Stimulated activated naive CD4-positive, alpha-beta T cell treated with Interleukin-2 at 50 U/mL for 16 hours (primary cell): ENCODE results near the gene SPAG7.

ENCODE experiments used
- DNase-seq: peaks from one replicate; lab custom pipeline; 2025; lab: John Stamatoyannopoulos, UW

The SPAG7 gene, protein sequence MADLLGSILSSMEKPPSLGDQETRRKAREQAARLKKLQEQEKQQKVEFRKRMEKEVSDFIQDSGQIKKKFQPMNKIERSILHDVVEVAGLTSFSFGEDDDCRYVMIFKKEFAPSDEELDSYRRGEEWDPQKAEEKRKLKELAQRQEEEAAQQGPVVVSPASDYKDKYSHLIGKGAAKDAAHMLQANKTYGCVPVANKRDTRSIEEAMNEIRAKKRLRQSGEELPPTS

DNA sequence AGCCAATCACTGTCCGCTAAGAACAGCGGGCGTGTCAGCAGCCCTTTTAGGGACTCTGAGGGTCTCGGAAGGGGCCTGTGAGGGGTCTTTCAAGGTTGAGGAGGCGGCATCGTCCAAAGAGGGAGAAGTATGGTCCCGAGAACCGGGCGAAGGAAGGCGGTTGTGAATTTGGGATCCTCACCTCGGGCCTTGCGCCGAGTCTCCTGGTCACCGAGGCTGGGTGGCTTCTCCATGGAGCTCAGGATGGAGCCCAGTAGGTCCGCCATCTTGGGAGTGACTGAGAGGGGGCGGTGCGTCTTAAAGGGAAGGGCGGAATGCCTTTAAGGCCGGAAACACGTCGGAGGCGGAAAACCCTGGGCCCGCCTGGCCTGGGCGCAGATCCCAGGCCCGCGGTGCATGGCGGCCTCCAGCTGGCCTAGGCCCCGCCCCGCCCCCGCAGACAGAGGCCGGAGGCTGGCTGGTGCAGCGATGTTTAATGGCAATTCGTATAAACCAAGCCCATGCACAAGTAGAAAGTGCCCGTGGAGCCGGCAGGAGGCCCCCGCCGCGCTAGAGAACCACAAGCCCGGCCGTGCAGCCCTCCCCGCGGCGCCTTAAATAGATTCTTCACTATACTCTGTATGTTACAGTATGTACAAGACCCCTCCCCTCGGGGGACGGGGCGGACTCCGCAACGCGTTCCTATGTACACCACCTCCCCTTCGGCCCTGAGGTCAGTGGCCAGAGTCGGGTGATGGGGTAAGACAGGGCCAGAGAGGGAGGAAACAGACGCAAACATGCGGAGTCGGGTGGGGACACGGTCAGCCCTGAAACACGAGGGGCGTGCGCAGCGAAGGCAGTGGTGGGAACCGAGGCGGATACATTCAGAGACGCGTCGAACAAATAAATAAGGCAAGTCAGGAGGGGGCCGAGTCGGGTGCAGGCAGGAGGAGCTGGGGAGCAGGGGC lies at the start of gene SPAG7:
SPAG7 (minus strand) TSS at position 279 of the 947 bp plus-strand sequence; CDS start at position 266, 13 bp downstream.
- DNase-seq = peak; percentile 89

DNA sequence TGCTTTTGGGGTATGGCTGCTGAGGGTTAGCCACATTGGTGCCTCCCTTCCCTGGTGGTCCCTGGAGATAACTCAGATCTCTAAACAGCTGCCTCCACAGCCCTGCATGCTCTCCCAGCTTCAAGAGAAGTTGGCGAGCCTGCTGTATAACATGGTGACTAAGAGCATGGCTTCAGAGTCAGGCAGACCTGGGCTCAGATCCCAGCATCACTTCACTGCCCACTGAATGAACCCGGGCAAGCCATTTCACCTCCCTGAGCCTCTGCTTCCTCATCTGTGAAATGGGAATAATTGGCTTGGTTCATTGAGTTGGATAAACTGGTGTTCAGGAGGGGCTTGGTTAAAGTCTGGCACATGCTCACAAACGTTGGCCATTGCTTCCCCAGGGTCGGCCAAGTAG lies 46.7 kb upstream of the SPAG7 start:
- DNase-seq = no peak

DNA sequence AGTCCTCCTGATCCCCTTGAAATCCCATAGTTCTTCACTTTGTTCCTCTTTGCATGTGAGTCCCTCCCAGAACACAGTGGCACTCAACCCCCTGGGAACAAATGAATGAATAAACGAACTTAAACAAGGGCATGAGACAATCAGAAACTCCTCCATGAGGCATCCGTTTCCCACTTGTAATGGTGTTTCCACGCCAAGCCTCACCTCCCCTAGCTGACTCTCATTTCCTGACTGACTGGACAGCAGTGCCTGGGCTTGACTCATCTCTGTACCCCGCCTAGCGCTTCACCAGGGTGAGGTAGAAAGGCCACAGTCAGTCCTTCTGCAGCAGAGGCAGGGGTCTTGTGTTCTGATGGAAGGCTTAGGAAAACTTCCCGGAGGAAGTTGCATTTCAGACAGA lies 44.3 kb upstream of the SPAG7 start:
- DNase-seq = no peak

DNA sequence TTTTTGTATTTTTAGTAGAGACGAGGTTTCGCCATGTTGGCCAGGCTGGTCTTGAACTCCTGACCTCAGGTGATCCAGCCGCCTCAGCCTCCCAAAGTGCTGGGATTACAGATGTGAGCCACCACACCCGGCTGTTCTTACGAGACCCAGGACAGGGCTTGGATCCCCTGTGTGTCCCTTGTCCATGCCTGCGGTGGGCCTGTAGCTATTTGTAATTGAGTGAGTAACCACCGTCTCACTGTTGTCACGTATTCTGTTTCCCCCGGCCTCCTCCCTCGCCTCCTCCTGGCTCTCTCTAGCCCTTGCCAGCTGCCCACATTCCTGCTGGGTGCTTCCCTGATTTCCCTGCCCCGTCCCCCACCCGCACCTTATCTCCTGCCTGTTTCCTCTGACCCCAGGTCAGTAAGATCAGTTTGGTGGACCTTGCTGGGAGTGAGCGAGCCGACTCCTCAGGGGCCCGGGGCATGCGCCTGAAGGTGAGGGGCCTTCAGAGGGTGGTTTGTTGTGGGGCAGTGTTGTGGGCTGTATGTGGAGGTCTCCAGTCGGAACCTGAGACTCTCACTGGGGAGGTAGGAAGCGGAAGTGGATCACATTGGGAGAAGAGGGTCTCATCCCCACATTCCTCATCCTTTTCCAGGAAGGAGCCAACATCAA lies 35.7 kb upstream of the SPAG7 start:
- no peak for DNase-seq

DNA sequence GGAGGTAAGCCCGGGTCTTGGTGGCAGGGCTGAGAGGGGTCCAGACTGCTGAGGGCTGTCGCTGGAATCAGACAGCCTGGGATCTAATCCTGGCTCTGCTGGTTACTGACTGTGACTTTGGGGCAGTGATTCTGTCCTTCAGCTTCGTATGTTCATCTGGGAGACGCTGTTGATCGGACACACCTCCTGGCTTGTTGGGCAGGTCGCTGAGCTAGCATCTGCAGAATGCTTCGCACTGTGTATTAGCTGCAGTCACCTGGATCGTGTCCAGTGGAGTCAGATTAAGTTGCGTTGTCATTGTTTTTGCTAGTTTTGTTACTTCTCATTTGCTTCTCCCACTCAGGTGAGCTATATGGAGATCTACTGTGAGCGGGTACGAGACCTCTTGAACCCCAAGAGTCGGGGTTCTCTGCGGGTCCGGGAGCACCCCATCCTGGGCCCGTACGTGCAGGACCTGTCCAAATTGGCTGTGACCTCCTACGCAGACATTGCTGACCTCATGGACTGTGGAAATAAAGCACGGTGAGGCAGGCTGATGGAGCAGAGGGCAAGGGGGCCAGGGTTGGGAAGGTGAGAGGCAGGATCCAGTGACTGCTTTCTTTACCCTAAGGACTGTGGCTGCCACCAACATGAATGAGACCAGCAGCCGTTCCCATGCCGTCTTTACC lies 34.6 kb upstream of the SPAG7 start:
- no peak for DNase-seq

DNA sequence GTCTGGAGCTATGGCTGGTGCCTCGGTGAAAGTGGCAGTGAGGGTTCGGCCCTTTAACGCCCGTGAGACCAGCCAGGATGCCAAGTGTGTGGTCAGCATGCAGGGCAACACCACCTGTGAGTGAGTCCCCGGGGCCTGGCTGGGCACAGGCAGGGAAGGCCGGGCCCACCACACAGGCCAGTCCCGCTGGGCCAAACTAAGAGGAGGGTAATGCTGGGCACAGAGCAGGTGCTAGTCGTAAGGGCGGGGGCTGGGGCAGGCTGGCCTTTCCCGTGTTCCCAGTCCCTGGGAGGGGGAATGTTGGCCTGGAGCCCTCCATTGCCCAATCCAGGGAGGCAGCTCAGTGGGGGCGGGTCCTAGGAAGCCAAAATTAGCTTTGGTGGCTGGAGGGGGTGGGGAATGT lies 32.6 kb upstream of the SPAG7 start:
- DNase-seq = no peak

DNA sequence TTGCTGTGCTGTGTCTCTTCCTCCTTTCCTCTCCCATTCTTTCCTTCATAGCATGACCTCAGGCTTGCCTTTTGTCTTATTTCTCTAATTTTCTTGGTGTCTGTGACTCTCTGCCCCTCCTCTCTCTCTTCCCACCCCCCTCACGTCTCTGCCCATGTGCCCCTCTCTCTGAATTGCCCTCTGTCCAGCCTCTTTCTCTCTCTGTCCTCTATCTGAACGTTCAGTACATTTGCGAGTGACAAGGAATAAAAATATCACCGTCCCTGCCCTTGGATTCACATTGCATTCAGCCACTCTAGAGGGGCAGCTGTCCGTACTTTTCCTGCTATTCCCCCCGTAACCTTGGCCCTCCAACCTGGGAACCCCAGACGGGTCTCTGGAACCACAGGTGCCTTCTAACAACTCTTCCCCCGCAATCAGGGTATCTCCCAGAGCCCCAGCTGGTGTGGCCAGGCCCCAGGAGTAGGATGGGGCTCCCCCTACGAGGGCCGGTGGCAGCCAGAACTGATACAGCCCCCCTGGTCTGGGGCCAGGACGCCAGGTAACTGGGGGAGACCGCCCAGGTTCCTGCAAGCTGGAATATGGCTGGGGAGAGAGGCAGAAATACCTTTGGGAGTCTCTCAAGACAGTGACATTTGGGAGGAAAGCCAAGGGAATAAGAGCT lies 31.9 kb upstream of the SPAG7 start:
- no peak for DNase-seq

DNA sequence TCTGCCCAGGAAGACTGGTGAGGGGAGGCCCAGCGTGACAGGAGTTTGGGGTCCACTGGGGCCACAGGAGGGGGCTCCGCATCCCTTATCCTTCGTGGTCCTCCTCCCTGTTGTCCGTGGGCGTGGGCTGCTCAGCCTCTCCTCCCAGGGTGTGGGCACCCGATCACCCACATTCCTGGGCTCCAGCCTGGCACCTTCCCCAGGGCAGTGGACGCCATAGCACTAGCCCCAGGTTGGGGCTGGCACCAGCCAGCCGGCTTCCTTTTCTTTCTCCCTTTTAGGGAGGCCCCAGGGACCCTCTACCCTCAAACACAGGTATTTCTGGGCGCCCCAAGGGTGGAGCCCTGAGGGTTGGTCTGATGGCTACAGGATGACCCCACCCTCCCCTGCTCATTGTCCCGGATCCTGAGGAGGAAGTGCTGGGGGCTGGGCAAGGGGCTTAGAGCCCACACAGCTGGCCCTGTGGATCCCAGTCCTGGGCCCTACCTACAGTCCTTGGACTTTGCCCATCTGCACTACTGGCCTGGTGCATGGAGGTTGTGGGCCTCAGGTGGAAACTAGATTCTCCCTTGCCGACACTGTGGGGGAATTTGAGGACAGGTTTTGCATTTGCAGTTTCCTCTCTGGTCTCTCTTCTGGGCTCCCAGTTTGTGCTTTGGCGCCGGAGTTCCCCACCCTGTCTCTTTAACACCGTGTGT lies 31.3 kb upstream of the SPAG7 start:
- no peak for DNase-seq

DNA sequence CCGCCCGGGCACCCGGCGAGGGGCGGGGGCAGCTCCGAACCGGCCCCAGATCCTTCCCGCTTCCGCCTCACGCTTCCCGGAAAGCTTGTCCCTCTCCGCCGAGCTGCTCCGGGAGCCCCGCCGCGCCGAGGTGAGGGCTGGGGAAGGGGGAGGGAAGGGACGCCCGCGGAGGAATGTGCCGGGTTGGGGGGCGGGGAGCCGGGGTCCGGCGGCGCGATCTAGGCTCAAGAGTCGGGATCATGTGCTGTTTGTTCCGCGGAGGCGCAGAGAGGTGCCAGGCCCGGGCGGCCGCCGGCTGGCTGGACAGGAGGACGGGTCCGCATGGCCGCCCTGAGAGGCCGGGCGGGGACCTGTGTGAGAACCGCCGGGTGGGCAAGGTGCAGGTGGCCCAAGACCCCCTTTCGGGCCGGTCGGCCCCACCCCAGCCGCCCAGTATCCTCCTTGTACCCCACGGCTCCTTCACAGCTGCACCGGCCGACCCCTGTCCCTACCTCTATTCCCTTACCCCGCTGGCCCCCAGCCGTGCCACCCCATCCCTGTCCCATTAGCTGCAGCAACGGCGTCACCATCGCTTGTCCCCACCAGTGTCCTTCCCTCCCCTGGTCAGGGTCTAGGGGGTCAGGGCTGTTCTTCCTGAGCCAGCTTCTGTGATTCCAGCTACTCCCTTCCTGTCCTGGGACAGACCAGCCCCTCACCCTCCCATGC lies 30.6 kb upstream of the SPAG7 start:
- DNase-seq = no peak

DNA sequence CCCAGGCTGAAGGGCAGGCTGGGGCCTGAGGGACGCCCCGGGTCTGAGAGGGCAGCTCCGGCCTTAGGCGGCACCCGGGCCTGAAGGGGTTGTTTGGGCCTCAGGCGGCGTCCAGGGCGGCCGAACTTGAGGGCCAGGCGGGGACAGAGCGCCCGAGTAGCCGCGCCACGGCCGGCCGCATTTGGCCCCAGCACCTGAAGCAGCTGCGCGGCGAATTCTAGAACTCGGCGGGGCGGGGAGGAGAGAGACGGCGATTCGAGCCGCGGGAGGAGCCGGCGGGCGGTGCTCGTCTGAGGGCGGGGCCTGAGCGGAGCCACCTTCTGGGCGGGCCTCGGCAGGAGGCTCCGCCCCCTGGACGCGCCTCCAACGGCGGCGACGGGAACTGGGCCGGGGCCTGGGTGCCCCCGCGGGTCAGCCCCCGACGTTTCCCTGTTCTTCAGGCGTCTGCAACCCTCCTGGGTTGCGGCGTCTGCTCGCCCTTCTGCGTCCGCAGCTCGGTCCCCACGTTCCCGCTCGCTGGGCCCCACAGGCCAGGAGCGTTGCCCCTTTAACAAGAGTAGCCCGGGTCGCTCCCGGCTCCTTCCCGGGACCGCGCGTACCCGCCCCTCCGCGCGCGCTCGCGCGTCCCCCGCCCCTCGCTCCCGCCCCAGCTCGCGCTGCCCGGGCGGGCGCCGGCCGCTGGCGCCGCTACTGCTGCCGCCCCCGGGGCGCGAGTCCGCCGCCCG lies 29.8 kb upstream of the SPAG7 start, which contains the start of the genes INCA1 and KIF1C:
INCA1 (minus strand) TSS at position 221 of the 725 bp plus-strand sequence. CDS start 3,085 bp downstream, outside the sequence.
KIF1C (plus strand) TSS at position 649 of the 725 bp plus-strand sequence. CDS start 2,297 bp downstream, outside the sequence.
- DNase-seq = peak; percentile 85

DNA sequence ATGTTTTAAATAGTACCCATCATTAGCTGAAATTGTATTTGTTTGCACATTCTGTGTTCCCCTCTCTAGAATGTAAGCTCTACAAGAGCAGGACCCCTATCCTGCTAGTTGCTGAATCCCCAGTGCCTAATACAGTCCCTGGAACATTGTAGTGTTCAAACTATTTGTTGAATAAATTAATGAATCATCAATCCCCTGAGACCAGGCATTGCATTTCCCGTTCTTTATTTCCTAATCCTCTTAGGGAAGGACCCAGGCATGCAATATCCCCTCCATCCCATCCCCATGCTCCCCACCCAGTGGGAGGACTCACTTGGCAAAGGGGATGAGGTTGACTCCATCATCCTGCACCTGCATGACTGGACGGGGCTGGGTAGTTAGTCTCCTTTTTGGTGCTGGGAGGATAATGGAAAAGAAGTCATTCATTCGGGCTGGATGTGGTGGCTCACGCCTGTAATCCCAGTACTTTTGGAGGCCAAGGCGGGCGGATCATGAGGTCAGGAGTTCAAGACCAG lies 26.5 kb upstream of the SPAG7 start:
- no peak for DNase-seq

DNA sequence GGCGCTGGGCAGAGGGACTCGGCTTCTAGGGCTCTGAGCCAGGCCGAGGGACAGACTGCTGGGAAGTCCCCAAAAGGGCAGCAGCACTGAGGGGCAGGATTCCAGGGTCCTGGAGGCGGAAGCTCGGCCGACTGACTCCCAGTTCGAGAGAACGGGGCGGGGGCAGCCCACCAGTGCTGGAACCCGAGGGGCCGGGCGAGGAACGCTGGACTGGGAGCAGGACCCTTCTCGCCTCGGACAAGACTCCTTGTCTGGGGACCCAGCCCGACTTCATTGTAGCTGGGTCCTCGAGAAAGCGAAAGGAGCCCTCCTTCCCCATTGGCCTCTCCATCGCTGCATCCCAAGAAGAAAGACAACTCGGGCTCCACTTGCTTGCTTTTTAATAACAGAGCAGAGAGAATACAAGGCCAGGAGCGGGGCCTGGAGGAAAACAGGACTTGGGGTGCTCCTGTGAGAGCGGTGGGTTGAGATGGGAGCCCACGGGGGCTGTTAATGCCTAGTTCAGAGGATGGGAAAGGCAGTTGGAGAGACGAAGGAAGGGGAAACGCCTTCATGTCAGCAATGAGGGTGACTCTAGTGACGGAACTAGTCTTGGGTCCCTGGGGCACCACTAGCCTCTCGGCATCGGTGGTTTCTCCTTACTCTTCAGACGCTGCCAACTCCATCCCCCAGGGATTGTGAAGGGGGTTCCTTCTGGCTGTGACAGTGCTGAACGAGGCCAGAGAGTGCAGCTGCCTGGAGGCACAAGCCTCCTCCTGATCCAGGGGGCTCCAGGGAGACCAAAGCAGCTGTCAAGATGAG lies 20.4 kb upstream of the SPAG7 start:
- DNase-seq = no peak

DNA sequence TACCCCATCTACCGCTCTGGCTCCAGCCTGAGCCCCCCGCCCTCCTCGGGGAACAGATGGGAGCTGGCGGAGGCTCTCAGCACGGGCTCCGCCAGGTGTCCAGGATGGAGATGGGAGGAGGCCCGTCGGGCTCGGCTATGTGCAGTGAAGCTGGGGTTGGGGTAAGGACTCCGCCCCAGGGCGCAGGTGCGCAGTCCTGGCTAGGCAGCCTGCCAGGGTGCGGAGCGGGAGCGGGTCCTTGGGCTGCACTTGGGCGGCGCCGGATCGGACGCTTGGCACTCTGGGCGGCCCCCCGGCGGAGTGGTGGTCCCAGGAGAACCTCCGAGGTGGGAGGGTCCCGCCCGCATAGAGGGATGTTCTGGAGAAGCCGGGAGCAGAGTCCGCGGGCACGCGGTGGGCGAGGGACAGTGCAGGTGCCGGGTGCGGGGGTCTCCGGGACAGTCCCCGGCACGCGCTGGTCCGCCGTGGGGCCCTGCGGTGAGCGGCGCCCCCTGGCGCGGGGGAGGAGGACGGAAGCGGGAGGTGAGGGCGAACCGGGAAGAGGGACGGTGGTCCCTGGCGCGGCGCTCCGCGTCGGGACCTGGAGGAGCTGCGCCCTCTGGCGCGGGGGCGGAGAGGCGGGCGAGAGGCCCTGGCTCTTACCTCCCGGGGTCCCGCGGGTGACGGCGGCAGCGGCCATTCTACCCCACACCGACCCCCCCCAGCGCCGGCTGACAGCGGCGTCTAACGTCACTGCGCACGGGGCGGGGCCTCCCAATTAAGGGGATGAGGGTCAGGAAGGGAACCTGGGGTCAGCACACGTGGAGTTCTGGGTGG lies 19.5 kb upstream of the SPAG7 start, which contains the start of gene CAMTA2:
CAMTA2 (minus strand) TSS at position 725 of the 816 bp plus-strand sequence. CDS start 1,453 bp downstream, outside the sequence.
- DNase-seq = peak; percentile 89

DNA sequence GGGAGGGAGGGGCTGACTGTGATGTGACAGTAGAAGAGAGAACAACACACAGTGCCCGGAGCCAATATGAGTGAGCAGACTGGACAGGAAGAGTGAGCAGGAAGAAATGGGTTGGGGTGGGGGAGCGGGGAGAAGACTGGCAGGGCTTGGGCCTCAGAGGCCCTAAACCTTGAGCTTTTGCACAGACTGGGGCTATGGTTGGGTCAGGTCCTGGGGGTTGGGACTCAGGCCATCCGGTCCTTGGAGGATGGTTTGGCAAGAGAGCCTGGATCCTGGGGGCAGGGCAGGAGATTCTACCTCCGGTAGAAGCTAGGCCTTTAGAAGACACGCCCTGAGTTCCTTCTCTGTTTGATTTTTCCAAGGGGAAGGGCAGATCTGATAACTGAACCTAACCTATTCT lies 18.8 kb upstream of the SPAG7 start:
- no peak for DNase-seq

DNA sequence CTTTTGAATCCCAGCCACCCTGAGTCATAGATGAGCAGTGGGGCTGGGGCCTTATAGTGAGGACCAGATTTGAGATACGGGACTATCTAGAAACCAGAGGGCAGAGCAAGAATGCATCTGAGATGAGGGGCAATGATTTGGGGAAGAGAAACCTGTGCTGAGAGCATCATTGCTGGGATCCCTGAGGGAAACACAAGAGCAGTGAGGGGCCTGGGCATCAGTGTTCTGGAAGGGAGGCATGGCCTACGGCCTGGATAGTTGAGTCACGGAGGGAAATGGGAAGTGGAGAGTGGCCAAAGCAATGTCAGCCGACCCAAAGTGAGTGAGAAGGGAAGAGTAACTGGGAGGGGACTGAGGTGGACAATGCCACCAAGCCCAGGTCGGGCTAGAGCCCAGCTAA lies 14.7 kb upstream of the SPAG7 start:
- DNase-seq = no peak

DNA sequence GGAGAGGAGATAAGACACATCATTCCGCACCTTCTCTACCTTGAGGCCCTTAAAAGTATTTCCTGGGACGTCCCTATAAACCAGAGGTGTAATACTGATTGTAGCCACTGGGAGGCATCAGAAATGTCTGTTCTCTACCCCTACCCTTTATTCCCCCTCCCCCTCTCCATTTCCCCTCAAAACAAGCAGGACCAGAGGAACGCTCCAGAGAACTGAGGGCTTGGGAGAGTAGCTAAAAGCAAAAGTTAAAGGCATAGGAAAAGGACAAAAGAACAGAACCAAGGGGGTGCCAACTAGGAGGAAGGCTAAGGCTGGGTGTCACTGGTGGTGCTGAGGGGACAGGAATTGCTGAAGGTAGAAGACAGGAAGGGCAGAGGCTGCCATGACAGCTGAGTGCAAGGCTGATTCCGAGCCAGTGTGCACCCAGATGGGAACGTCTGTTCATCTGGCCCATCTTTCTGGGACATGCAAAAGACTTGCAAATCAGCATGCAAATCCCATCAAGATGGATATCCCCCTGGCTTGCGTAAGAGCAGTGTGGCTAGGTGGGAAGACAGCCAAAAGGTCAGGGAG lies 13.1 kb upstream of the SPAG7 start:
- no peak for DNase-seq

DNA sequence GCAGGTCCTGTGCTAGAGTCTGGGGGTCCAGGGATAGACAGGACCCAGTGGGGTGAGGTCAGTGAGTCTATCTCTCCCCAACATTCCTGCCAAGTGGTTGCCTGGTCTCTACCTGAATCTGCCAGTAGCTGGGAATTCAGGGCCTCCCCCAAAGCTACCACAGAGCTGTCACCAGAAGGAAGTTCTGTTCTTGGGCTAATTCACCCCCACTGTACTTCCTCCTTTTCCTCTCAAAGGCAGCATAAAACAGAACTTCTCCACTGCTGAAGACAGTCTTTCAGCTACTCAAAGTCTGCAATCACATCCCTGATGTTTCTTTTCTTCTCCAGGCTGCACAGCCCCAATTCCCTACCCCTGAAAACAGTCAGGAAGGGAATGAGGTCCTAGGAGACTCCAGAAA lies 11.1 kb upstream of the SPAG7 start:
- DNase-seq = no peak
